ENCODE measurements around the gene SVOPL.
A peak's percentile ranks its signal among the peaks of the same experiment; 100 is the strongest.

Gene SVOPL

GRCh38 chr7:138565451-138566114 is 135.6 kb downstream of the SVOPL start:
- peak; percentile 31; the same call in 1 of the 3 replicates for ATAC-seq (ENCODE audit: low read depth)
- peaks cover 44% of the 10 kb centered on the region for H3K36me3 ChIP-seq (ENCODE audit: low read depth)
- no peak overlapping the region for H3K27ac ChIP-seq (ENCODE audit: poor library complexity, severe bottlenecking)
- no peaks in the 10 kb centered on the region for H3K27me3 ChIP-seq (ENCODE audit: insufficient read depth, poor library complexity, severe bottlenecking)
- H3K4me3 ChIP-seq (ENCODE audit: severe bottlenecking) = no peak overlapping the region
- peaks cover 13% of the 10 kb centered on the region for H3K9me3 ChIP-seq (ENCODE audit: severe bottlenecking)
- no peak for DNase-seq (ENCODE audit: low spot score)
- TF ChIP-seq CTCF (IDR thresholded peaks at IDR 0.05; ENCODE audit: poor library complexity, severe bottlenecking) = no peak
- peaks cover 5% of the 10 kb centered on the region for H3K4me1 ChIP-seq (ENCODE audit: insufficient read depth, poor library complexity, severe bottlenecking)

- Histone ChIP-seq H3K27me3 (ENCODE audit: insufficient read depth, poor library complexity, severe bottlenecking) (no peaks in the 10 kb centered on the region), H3K4me1 (ENCODE audit: insufficient read depth, poor library complexity, severe bottlenecking) (peaks cover 5% of the 10 kb centered on the region), H3K9me3 (ENCODE audit: severe bottlenecking) (peaks cover 13% of the 10 kb centered on the region), H3K36me3 (ENCODE audit: low read depth) (peaks cover 39% of the 10 kb centered on the region), H3K4me3 (ENCODE audit: severe bottlenecking) (no peak overlapping the region), H3K27ac (ENCODE audit: poor library complexity, severe bottlenecking) (no peak overlapping the region)
- DNase-seq (ENCODE audit: low spot score) = no peak
- no peak for TF ChIP-seq CTCF (IDR thresholded peaks at IDR 0.05; ENCODE audit: poor library complexity, severe bottlenecking)
- ATAC-seq (ENCODE audit: low read depth) = no peak
Measured at GRCh38 chr7:138565071-138565450, 136.1 kb downstream of the SVOPL start.

GRCh38 chr7:138564365-138564764 is 136.8 kb downstream of the SVOPL start:
- no peak for TF ChIP-seq CTCF (IDR thresholded peaks at IDR 0.05; ENCODE audit: poor library complexity, severe bottlenecking)
- 0 out of 3 replicates have a peak, but pooled peaks have one; percentile 41 for ATAC-seq (ENCODE audit: low read depth)
- H3K4me3 ChIP-seq (ENCODE audit: severe bottlenecking) = peak overlapping the region; percentile 6
- H3K36me3 ChIP-seq (ENCODE audit: low read depth) = peaks cover 34% of the 10 kb centered on the region
- peaks cover 13% of the 10 kb centered on the region for H3K9me3 ChIP-seq (ENCODE audit: severe bottlenecking)
- H3K4me1 ChIP-seq (ENCODE audit: insufficient read depth, poor library complexity, severe bottlenecking) = peaks cover 5% of the 10 kb centered on the region
- no peak overlapping the region for H3K27ac ChIP-seq (ENCODE audit: poor library complexity, severe bottlenecking)
- DNase-seq (ENCODE audit: low spot score) = no peak
- H3K27me3 ChIP-seq (ENCODE audit: insufficient read depth, poor library complexity, severe bottlenecking) = no peaks in the 10 kb centered on the region

GRCh38 chr7:138563808-138564207 is 137.4 kb downstream of the SVOPL start:
- Histone ChIP-seq H3K9me3 (ENCODE audit: severe bottlenecking) (peaks cover 13% of the 10 kb centered on the region), H3K27ac (ENCODE audit: poor library complexity, severe bottlenecking) (no peak overlapping the region), H3K36me3 (ENCODE audit: low read depth) (peaks cover 29% of the 10 kb centered on the region), H3K4me3 (ENCODE audit: severe bottlenecking) (no peak overlapping the region), H3K4me1 (ENCODE audit: insufficient read depth, poor library complexity, severe bottlenecking) (peaks cover 5% of the 10 kb centered on the region), H3K27me3 (ENCODE audit: insufficient read depth, poor library complexity, severe bottlenecking) (no peaks in the 10 kb centered on the region)
- no peak for DNase-seq (ENCODE audit: low spot score)
- ATAC-seq (ENCODE audit: low read depth) = no peak
- TF ChIP-seq CTCF (IDR thresholded peaks at IDR 0.05; ENCODE audit: poor library complexity, severe bottlenecking) = no peak

GRCh38 chr7:138559448-138559847 is 141.7 kb downstream of the SVOPL start:
- no peak for TF ChIP-seq CTCF (IDR thresholded peaks at IDR 0.05; ENCODE audit: poor library complexity, severe bottlenecking)
- ATAC-seq (ENCODE audit: low read depth) = no peak
- H3K36me3 ChIP-seq (ENCODE audit: low read depth) = peaks cover 36% of the 10 kb centered on the region

More at GRCh38 chr7:138559448-138559847, 141.7 kb downstream of the SVOPL start:
- H3K4me3 ChIP-seq (ENCODE audit: severe bottlenecking) = no peak overlapping the region
- no peak overlapping the region for H3K27ac ChIP-seq (ENCODE audit: poor library complexity, severe bottlenecking)
- DNase-seq (ENCODE audit: low spot score) = no peak
- peaks cover 5% of the 10 kb centered on the region for H3K4me1 ChIP-seq (ENCODE audit: insufficient read depth, poor library complexity, severe bottlenecking)
- peaks cover 9% of the 10 kb centered on the region for H3K9me3 ChIP-seq (ENCODE audit: severe bottlenecking)
- no peaks in the 10 kb centered on the region for H3K27me3 ChIP-seq (ENCODE audit: insufficient read depth, poor library complexity, severe bottlenecking)

All from RWPE2 (cell line).